Testis (tissue), 2 donors: ENCODE measurements around the gene DSTN.

Experiments used
- POLR2A ChIP-seq: fragments of 450-650 bp; IDR thresholded peaks from one replicate; pipeline ENCODE4 v1.6.1; 2017; ENCODE audit warnings: antibody characterized with exemption, mild to moderate bottlenecking, moderate library complexity
- TF ChIP-seq, protein P1 (sequence below), 3 experiments: fragments of 450-650 bp in 2 of 3; fragments of 200-600 bp in 1 of 3; sonication (generic) in 1 of 3; IDR thresholded peaks; one replicate each; pipeline ENCODE4 v1.5.1; 2016 to 2019; ENCODE audit warnings: antibody characterized with exemption in 3 of 3, mild to moderate bottlenecking in 2 of 3, moderate library complexity in 1 of 3

DNA sequence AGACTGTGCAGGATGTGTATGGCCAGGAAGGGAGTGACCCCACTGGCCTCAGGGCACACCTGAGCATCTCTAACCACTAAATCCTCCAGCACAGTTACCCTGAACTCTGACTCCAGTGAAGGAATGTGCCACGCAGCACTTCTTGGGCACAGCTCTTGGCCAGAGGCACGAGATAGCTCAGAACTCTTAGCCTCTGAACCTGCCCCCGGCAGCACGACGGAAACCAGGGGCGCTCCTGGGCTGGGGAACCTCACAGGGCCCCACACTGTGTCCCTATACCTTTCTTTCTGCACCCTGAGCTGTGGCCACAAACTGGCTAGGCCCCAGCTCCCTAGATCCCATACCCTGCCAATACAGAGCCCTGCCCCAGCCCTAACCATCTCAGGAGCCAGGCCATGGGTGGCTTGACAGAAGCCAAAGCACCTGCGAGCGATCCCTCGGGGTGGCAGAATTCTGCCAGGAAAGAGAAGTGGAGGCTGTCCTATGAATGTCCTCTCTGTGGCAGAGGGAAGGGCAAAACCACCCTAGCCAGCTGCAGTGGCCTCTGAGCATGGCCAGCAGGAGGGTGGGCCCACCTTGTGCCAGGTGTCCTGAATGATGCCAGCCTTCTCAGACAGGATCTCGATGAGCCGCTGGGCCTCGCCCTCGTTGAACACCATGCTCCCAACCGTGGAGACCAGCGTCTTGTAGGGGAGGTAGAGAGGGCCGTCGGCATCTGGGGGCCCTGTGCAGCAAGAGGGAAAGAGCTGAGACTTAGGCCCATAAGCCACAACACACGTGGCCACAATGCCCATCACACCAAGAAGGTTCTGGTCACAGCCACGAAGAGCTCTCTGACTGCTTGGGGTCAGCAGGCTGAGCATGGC is 72.8 kb downstream of the DSTN start:
- TF ChIP-seq, protein P1, sequence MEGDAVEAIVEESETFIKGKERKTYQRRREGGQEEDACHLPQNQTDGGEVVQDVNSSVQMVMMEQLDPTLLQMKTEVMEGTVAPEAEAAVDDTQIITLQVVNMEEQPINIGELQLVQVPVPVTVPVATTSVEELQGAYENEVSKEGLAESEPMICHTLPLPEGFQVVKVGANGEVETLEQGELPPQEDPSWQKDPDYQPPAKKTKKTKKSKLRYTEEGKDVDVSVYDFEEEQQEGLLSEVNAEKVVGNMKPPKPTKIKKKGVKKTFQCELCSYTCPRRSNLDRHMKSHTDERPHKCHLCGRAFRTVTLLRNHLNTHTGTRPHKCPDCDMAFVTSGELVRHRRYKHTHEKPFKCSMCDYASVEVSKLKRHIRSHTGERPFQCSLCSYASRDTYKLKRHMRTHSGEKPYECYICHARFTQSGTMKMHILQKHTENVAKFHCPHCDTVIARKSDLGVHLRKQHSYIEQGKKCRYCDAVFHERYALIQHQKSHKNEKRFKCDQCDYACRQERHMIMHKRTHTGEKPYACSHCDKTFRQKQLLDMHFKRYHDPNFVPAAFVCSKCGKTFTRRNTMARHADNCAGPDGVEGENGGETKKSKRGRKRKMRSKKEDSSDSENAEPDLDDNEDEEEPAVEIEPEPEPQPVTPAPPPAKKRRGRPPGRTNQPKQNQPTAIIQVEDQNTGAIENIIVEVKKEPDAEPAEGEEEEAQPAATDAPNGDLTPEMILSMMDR (IDR thresholded peaks at IDR 0.05): no peak
- no peak for TF ChIP-seq POLR2A
